ENCODE measurements around the gene OSBP2. TPM values are rescaled to one million over a fixed set of nuclear protein-coding genes. Genes with fewer than 3 reads are reported as not detected.
A peak's percentile ranks its signal among the peaks of the same experiment; 100 is the strongest.

Gene OSBP2
- total and polyA plus RNA-seq, 10 donors: 0.38 to 41.4 (median 6.5) TPM

- Histone ChIP-seq H3K4me1 (no peaks in the 10 kb centered on the region), H3K4me3 (no peak overlapping the region), H3K9me3 (no peaks in the 10 kb centered on the region), H3K27me3 (replicated peaks in 1 of 7) (no peaks in the 10 kb centered on the region), H3K36me3 (peaks cover 0 to 15% (median 0%) of the 10 kb centered on the region in 6 donors), H3K27ac (no peak overlapping the region)
- intact Hi-C loops (cut with DNase I; ENCODE audit: low total_unique reads): no loop called here
- WGBS, 5 donors: 81 to 88% (median 86%) methylated on average over 9 to 13 of the region's 13 CpGs
- TF ChIP-seq POLR2A (IDR thresholded peaks at IDR 0.05) (no peak), POLR2AphosphoS5 (IDR thresholded peaks at IDR 0.05) (no peak)
- peak; percentile 66 for DNase-seq
Measured at GRCh38 chr22:30871391-30872284, 177.0 kb downstream of the OSBP2 start.

DNA sequence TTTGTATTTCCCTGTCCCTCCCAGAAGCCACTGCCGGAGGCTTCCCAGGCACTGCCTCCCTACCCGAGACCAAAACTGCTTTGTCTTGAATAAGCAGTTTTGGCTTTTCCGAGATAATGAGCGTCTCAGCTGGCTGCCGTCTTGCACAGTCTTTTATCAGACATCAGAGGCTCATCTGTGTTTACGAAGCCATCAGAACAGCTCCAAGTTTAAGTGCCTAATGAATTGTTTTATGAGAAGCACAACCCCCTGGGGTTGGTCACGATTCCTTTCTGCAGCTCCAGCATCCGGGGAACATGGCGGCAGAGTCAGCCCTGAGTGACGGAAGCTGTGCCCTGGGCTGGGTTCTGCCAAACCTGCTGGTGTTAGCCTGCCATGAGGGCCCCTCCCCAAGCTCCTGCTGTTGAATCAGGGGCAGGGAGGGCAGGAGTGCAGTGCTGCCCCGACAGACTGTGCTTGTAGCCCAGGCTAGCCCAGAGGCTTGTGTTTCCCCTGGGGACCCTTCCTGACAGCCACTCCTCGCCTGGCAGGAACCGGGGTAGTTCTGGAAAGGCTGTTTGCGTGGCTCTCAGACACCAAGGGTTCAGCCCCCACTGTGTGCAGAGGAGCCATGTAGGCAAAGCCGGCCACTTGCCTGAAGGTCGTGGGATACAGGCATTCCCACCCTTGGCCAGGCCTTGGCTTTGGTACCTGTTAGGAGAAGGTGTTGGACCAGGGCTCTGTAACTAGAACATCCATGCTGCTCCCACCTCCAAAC is 177.8 kb downstream of the OSBP2 start:
- no peak overlapping the region for H3K27ac ChIP-seq
- no peak overlapping the region for H3K4me3 ChIP-seq
- TF ChIP-seq POLR2AphosphoS5 (IDR thresholded peaks at IDR 0.05): no peak
- peaks cover 0 to 2% (median 0%) of the 10 kb centered on the region in 6 donors for H3K4me1 ChIP-seq
- 82 to 93% (median 92%) methylated on average over 13 to 16 of the region's 16 CpGs for WGBS, 5 donors
- H3K9me3 ChIP-seq: no peaks in the 10 kb centered on the region
- intact Hi-C loops (cut with DNase I; ENCODE audit: low total_unique reads): no loop called here
- peak; percentile 51 for DNase-seq
- H3K36me3 ChIP-seq: peaks cover 0 to 15% (median 0%) of the 10 kb centered on the region in 6 donors
- no peaks in the 10 kb centered on the region for H3K27me3 ChIP-seq (replicated peaks in 1 of 7)

- intact Hi-C loops (cut with DNase I; ENCODE audit: low total_unique reads): no loop called here
- Histone ChIP-seq H3K9me3 (no peaks in the 10 kb centered on the region), H3K4me3 (no peak overlapping the region), H3K4me1 (peaks cover 0 to 9% (median 0%) of the 10 kb centered on the region in 6 donors), H3K27me3 (replicated peaks in 1 of 7) (no peaks in the 10 kb centered on the region), H3K27ac (no peak overlapping the region), H3K36me3 (peaks cover 0 to 15% (median 0%) of the 10 kb centered on the region in 6 donors)
- DNase-seq: peak; percentile 64
- no peak for TF ChIP-seq POLR2AphosphoS5 (IDR thresholded peaks at IDR 0.05)
- no peak for TF ChIP-seq CTCF (IDR thresholded peaks at IDR 0.05 in 8 of 11, conservative IDR thresholded peaks at IDR 0.05 in 3 of 11)
- TF ChIP-seq POLR2A (IDR thresholded peaks at IDR 0.05): no peak
- WGBS, 5 donors: 89 to 98% (median 95%) methylated on average over 8 to 9 of the region's 9 CpGs
Measured at GRCh38 chr22:30873086-30873650, 178.5 kb downstream of the OSBP2 start.

DNA sequence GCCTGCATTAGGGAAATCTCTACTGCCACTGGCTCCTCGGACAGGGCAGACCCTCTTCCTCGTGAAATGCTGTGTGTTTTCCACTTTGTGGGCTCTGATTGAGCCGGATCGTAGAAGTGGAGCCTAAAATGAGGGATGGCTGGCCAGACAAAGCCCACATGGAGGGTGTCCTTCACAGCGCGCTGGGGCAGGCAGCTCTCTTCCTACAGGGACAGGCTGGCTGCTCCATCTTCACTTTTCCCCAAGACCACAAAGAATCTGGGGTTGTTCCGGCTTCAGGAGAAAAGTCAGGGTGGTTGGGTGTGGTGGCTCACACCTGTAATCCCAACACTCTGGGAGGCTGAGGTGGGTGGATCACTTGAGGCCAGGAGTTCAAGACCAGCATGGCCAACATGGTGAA is 179.0 kb downstream of the OSBP2 start:
- intact Hi-C loops (cut with DNase I; ENCODE audit: low total_unique reads): no loop called here
- no peaks in the 10 kb centered on the region for H3K27me3 ChIP-seq (replicated peaks in 1 of 7)
- WGBS, 5 donors: 70 to 92% (median 91%) methylated on average over 7 of the region's 7 CpGs
- H3K4me3 ChIP-seq: no peak overlapping the region
- peak; percentile 52 for DNase-seq
- no peak overlapping the region for H3K27ac ChIP-seq
- H3K9me3 ChIP-seq: no peaks in the 10 kb centered on the region
- H3K4me1 ChIP-seq: peaks cover 0 to 13% (median 0%) of the 10 kb centered on the region in 6 donors
- peaks cover 0 to 15% (median 0%) of the 10 kb centered on the region in 6 donors for H3K36me3 ChIP-seq
- no peak for TF ChIP-seq POLR2A (IDR thresholded peaks at IDR 0.05)

DNA sequence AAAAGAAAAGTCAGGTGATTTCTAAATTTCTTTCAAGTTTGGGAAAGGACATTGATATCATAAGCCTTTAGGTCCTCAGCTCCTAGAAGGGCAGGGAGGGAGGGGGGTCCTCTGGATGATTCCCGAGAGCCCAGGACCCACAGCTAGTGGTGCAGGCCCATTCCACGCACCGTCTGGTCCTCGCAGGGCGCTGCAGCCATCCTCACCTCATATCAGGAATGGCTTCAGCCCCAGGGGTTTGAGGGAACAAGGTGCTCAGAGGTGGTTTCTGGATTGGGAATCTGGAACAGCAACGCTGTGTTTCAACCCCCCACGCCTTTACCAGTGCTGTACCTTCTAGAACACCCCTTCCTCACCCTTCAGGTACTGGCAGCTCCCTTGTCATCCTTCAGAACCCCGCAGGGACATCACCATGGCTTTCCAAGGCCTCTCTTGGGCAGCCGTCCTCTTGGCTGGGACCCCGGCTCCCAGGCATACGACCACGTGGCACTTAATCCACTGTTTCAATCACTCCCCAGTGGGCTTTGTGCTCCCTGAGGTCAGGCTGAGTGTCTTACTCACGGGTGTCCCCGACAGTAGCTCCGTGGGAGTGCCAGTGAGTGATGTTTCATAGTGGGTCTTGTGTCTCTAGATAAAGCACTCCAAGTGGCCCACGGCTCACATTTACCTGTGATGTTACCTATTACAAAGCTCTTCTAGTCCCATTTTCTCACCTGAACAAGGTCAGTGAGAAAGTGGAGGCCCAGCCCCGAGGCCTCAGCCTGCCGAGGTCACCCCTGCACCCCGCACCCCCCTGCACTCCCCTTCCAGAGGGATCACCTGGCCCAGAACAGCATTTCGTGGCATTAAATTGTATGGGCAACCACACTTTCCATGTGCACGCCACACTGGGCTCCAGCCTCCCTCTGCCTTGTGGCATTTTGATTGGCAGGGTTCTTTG is 180.0 kb downstream of the OSBP2 start:
- Histone ChIP-seq H3K4me1 (peaks cover 0 to 13% (median 0%) of the 10 kb centered on the region in 6 donors), H3K36me3 (peaks cover 0 to 15% (median 0%) of the 10 kb centered on the region in 6 donors), H3K27me3 (replicated peaks in 1 of 7) (no peaks in the 10 kb centered on the region), H3K4me3 (no peak overlapping the region), H3K9me3 (no peaks in the 10 kb centered on the region), H3K27ac (no peak overlapping the region)
- 87 to 91% (median 88%) methylated on average over 21 of the region's 21 CpGs for WGBS, 5 donors
- no peak for TF ChIP-seq CTCF (IDR thresholded peaks at IDR 0.05 in 8 of 11, conservative IDR thresholded peaks at IDR 0.05 in 3 of 11)
- TF ChIP-seq POLR2AphosphoS5 (IDR thresholded peaks at IDR 0.05): no peak
- TF ChIP-seq POLR2A (IDR thresholded peaks at IDR 0.05): no peak
- peak; percentile 41 for DNase-seq
- intact Hi-C loops (cut with DNase I; ENCODE audit: low total_unique reads): no loop called here
